CMK (cell line): ENCODE measurements around the gene ATP10B.
"Not testable (repeated sequence)": the region's sequence is repeated elsewhere in the genome, so short reads cannot be mapped to it uniquely, and the experiment has no call there.

ENCODE experiments used
- DNase-seq: peaks from one replicate; pipeline ENCODE4 v3.0.0-alpha.2; 2010; ENCODE audit warnings: low read depth

ATP10B gene

GRCh38 chr5:160757194-160757593 is 94.8 kb downstream of the ATP10B start:
- DNase-seq = no peak

GRCh38 chr5:160750938-160751657 is 100.9 kb downstream of the ATP10B start:
- DNase-seq = no peak

- DNase-seq = no peak
Measured at GRCh38 chr5:160749682-160750081, 102.3 kb downstream of the ATP10B start.

GRCh38 chr5:160749026-160749425 is 103.0 kb downstream of the ATP10B start:
- no peak for DNase-seq

GRCh38 chr5:160747987-160748386 is 104.0 kb downstream of the ATP10B start:
- no peak for DNase-seq

- DNase-seq = no peak
Measured at GRCh38 chr5:160747559-160747958, 104.5 kb downstream of the ATP10B start.

- no peak for DNase-seq
Measured at GRCh38 chr5:160744268-160745101, 107.5 kb downstream of the ATP10B start.

GRCh38 chr5:160743027-160743426 is 109.0 kb downstream of the ATP10B start:
- no peak for DNase-seq

- no peak for DNase-seq
Measured at GRCh38 chr5:160742446-160742845, 109.6 kb downstream of the ATP10B start.

- no peak for DNase-seq
Measured at GRCh38 chr5:160727296-160727997, 124.6 kb downstream of the ATP10B start.

GRCh38 chr5:160726721-160727120 is 125.3 kb downstream of the ATP10B start:
- DNase-seq = no peak

GRCh38 chr5:160720822-160721221 is 131.2 kb downstream of the ATP10B start:
- no peak for DNase-seq

GRCh38 chr5:160715508-160715907 is 136.5 kb downstream of the ATP10B start:
- DNase-seq = not testable (repeated sequence)

GRCh38 chr5:160703547-160704189 is 148.3 kb downstream of the ATP10B start:
- DNase-seq = no peak

- DNase-seq = no peak
Measured at GRCh38 chr5:160702934-160703333, 149.1 kb downstream of the ATP10B start.

- DNase-seq = no peak
Measured at GRCh38 chr5:160702311-160702803, 149.7 kb downstream of the ATP10B start.

- DNase-seq = no peak
Measured at GRCh38 chr5:160701403-160701802, 150.6 kb downstream of the ATP10B start.

GRCh38 chr5:160699301-160699700 is 152.7 kb downstream of the ATP10B start:
- DNase-seq = no peak

- no peak for DNase-seq
Measured at GRCh38 chr5:160697281-160697680, 154.7 kb downstream of the ATP10B start.

- no peak for DNase-seq
Measured at GRCh38 chr5:160694896-160695295, 157.1 kb downstream of the ATP10B start.

- no peak for DNase-seq
Measured at GRCh38 chr5:160693831-160694465, 158.1 kb downstream of the ATP10B start.

- DNase-seq = no peak
Measured at GRCh38 chr5:160692271-160692670, 159.7 kb downstream of the ATP10B start.
